HG03066 (cell line): ENCODE data around the gene UBE2QL1.

ENCODE experiments used
- ATAC-seq: cut with Tn5 transposase; IDR thresholded peaks from one replicate; pipeline ENCODE4 v1.9.1; 2021; ENCODE audit warnings: low read depth; ENCODE audit not compliant: unreplicated experiment

The UBE2QL1 gene

GRCh38 chr5:6448622-6449464 is at the start of gene UBE2QL1:
Gene UBE2QL1 (plus strand): TSS chr5:6448859. CDS start chr5:6448894, 35 bp downstream.
- peak; percentile 69 for ATAC-seq

DNA sequence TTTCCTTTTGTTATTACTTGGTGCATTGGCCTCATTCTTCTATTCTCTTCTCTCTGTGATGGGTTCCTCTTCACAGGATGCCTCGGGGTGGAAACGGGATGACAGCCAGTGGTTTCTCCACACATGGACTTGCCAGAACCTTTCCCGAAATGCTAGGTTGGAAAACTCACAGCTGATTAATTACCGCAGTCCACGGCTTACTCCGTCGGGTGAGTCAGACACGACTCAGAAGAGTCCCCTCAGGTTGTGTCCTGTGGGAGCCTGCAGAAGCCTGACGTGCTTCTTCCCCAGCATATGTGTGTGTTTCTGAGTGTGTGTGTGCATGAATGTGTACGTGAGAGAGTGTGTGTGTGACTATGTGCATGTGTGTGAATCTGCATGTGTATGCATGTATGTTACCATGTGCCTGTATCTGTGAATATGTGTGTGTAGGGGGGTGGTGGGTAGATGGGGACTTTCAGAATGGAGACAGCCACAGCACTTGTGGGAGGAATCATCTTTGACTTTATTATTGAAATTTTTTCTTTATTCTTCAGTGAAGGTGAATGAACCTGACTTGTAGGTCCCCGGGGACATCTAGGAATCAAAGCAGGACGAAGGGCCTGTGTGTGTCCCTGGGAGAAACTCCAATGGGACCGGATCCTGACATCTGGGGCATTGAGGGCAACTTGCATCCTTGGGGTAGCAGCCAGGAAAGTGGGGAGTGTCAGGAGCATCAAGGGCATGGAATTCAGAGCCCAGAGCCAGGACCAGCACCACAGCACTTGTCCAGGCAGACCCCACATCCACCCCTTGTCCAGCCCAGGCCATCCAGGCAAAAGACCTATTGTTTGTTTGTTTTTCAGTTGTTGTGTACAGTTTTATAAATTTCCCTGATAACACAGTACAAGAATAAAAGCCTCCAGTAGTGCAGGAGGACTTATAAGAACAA is 48.4 kb upstream of the UBE2QL1 start:
- no peak for ATAC-seq

DNA sequence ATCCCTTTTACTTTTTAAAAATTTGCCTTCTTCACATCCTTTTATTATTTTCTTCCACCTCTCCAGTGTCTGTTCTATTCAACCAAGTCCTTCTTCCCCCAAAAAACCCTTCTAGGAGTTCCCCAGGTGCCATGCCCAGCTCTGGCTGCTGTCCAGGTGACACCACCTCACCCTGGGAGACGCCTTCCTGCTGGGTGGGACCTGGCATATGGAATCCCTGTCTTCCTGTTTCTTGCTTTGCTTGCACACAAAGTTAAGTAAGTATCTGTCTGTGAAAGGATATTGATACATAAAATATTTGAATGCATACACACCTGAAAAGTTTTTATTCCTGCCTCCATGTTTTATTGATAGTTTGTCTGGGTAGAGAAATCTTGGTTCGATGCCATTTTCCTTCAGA is 47.2 kb upstream of the UBE2QL1 start:
- no peak for ATAC-seq

DNA sequence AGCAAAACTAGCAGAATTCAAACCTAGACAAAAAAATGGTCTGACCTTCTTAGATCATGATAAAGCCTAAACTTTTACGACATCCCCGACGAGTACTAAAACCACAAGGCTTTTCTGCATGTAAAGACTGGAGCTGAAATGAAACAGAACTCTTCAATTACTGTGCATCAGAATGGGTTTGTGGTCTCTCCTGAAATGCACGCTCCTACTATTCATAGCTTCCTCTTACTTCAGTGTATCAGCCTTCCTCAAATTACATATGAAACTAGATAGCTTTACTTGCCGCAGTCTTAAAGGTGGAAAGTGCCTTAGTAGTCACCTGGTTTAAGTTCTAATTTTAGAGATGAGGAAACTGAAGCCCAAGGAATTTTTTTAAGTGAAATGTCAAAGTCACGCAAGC is 45.7 kb upstream of the UBE2QL1 start:
- ATAC-seq = no peak

GRCh38 chr5:6403416-6403815 is 45.2 kb upstream of the UBE2QL1 start:
- ATAC-seq = no peak

DNA sequence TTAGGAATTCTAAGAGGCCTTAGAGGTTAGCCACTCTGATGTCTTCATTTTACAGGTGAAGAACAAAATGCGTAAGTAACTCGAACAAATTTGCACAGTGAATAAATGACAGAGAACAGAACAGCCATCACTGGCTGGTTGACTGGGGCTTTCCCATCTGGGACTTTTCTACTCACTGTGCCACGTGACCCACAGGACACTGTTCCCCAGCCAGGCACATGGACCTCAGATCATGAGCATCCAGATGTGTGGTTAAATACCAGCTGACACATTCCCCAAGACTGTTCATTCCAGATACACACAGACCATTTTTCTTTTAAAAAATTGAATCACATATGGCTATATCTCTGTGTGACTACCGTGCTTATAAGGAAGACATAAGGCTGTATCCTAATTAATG is 44.5 kb upstream of the UBE2QL1 start:
- ATAC-seq = no peak

DNA sequence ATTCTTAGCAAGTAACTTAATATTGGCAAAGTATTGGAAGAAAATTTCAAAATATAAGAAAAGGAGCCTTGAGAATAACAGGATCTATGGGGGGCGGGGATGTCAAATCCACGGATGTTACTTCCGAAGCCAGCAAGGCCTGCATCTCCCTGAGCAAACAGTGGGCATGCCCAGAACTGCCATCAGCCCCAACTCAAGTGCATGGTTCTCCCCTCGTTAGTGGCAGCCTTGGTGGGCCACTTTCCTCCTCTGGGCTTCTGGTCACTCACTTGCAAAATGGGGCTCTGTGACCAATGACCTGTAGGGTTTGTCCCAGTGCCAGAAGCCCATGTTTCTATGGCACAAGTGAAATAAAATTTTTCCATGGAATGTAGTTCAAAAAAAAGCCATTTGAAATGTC is 43.1 kb upstream of the UBE2QL1 start:
- ATAC-seq = no peak

DNA sequence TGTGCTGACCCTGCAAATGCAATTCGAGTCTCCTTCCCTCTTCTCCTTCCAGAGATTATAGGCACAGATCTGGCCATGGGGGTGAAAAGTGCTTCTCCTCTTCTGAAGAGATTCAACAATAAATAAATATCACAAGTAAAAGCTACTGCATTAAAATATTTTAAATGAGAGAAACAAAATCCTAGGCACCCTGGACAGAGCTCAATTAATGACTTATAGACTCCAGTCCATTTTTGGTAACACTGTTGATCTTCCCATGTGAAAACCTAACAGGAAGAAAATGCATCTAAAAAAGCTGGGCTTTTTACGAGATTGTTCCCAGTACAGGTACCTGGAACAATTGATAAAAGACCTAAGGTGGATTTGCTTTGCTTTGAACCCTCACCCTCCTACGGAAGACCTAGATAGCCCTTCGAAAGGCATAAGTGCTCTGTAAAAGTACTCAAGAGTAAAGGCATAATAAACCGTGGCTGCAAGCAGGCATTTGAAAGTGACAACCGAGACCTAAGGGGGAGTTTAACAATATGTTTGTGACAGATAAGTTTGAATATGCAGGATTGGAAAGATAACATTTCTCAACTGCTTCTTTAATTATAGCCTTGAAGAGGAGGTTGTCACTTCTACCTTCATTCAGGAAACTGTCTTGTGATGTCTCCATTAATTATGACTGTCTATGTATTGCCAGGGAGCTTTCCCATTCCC is 41.0 kb upstream of the UBE2QL1 start:
- ATAC-seq = no peak

GRCh38 chr5:6408260-6408596 is 40.4 kb upstream of the UBE2QL1 start:
- ATAC-seq = no peak

- no peak for ATAC-seq
Measured at GRCh38 chr5:6408627-6409446, 39.8 kb upstream of the UBE2QL1 start.

DNA sequence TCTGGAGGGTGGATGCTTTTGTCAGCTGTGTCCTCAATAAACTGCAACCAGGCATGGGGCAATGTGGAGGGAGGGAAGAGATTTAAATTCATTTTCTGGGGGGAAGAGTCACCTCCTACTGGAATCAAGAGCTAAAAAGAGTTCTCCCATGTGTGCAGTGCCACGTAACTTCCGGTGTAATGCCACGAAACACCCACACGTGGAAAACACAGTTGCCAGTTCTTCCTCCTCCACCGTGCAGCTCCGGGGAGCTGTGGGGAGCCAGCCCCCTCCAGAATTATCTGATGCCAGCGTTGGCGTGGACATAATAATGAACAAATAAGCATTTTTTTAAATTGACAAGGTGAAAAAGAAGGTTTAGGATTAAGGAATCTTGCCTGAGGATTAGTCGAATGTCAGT is 38.2 kb upstream of the UBE2QL1 start:
- no peak for ATAC-seq

- no peak for ATAC-seq
Measured at GRCh38 chr5:6411141-6411540, 37.5 kb upstream of the UBE2QL1 start.

- no peak for ATAC-seq
Measured at GRCh38 chr5:6412811-6413210, 35.8 kb upstream of the UBE2QL1 start.

DNA sequence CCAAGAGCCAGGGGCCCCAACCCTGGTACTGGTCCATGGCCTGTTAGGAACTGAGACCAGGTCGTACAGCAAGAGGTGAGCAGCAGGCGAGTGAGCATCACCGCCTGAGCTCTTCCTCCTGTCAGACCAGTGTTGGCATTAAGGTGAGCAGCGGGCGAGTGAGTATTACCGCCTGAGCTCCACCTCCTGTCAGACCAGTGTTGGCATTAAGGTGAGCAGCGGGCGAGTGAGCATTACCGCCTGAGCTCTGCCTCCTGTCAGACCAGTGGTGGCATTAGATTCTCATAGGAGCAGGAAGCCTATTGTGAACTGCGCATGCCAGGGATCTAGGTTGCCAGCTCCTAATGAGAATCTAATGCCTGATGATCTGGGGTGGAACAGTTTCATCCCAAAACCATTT is 31.0 kb upstream of the UBE2QL1 start:
- ATAC-seq = no peak

DNA sequence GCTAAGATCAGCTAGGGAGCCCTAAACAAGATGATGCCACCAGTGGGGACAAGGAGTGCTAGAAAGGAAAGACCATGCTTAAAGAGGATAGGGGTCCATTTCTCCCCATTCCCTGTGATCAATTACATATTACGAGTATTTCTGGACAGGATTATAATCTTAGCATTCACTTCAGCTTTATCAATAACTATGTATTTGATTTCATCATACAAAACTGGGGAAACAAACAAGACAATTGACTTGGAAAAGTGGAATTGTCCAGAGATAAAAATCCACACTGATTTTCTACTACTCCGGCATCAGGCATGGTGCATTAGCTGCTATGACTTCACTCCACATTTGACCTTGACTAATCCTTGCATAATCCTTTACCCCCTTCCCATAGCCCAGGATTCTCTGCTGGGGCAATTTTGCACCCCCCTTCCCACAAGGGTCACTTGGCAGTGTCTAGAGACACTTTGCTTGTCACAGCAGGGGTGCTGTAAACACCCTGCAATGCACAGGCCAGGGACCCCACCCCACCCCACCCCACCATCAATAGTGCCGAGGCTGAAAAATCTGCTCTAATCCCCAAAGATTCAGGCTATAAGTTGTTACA is 29.9 kb upstream of the UBE2QL1 start:
- no peak for ATAC-seq

DNA sequence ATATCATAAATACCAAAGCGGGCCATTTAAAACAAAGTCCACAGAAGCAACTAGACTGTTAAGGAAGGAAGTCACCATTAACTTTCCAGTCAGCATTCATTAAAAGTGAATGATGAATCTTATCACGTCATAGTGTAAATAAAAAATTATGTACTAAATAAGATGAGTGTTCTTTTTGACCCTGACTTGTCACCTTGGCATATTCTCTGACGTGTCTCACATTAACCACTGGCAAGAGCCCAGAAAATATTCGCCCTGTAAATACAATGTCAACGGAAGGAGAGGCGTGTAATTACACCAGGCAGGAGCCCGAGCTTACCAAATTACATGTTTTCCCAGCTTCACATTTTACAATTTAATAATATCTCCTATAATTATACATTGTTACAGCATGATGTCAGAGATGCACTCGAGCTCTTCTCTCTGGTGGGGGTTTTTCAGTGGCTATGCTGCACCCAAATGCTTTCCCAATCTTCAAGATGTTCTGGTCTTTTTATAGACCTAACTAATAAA is 29.3 kb upstream of the UBE2QL1 start:
- no peak for ATAC-seq

- no peak for ATAC-seq
Measured at GRCh38 chr5:6423327-6424109, 25.1 kb upstream of the UBE2QL1 start.

DNA sequence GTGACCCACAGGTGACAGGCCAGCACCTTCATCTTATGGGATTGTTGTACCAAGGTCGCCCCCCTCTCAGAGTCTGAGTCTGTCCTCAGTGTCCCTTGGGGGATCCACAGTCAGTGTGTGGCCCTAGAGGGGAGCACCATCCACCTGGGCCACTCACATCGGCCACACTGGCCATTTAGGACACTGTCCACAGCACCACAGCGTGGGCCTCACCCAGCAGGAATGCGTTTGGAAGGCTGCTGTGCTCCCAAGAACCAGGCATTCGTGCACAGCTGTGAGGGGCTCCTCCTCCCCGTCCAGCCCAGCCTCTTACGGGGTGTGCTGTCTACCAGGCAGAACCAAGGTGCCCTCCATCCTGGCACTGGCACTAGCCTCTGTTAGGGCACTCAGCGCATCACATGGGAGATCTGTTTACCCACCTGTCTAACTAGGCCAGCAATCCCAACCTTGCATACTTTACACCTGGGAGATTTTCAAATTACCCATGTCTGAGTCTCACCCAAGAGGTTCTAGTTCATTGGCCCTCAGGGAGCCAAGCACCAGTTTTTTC is 24.5 kb upstream of the UBE2QL1 start:
- no peak for ATAC-seq

GRCh38 chr5:6424700-6425099 is 24.0 kb upstream of the UBE2QL1 start:
- no peak for ATAC-seq
